H54 (cell line): Measurements from ENCODE around the gene OR52A1.

Source experiments
- DNase-seq: peaks from one replicate; pipeline ENCODE4 v3.0.0; 2011; ENCODE audit warnings: low spot score, mixed read lengths; ENCODE audit not compliant: insufficient read length
- FAIRE-seq: peaks from 3 replicates; lab custom pipeline; 2011; peaks lifted over from hg19 to GRCh38; lab: Jason Lieb, UNC
- POLR2A ChIP-seq: IDR thresholded peaks from 2 replicates; pipeline ENCODE4 v1.6.1; 2011; ENCODE audit warnings: low read depth, mild to moderate bottlenecking, low read length

OR52A1 gene

GRCh38 chr11:5115339-5115738, 39.2 kb downstream of the OR52A1 start:
- TF ChIP-seq POLR2A, result no peak
- DNase-seq (no peak), FAIRE-seq (peak; percentile 20)

- FAIRE-seq (no peak), DNase-seq (no peak)
- no peak for TF ChIP-seq POLR2A
These were observed 47.3 kb downstream of the OR52A1 start for GRCh38 chr11:5107285-5107684.

- FAIRE-seq (no peak), DNase-seq (no peak)
- TF ChIP-seq POLR2A, result no peak
These were observed 51.5 kb downstream of the OR52A1 start for GRCh38 chr11:5103066-5103465.

- FAIRE-seq (no peak), DNase-seq (no peak)
- TF ChIP-seq POLR2A, result no peak
These were observed 52.3 kb downstream of the OR52A1 start for GRCh38 chr11:5102246-5102645.

GRCh38 chr11:5096011-5096410, 58.5 kb downstream of the OR52A1 start:
- DNase-seq (no peak), FAIRE-seq (no peak)
- TF ChIP-seq POLR2A, result no peak
